Tongue (tissue), 2 donors: Measurements from ENCODE around the gene ATG16L2. TPM values are rescaled to one million over a fixed set of nuclear protein-coding genes. Genes with fewer than 3 reads are reported as not detected.

Experiments used
- DNase-seq: peaks from one replicate; pipeline ENCODE4 v3.0.0-alpha.2; 2015
- total RNA-seq: library from RNA; depleted of rRNA; stranded (reverse); fragments of >200 nt; gene quantifications from one replicate; pipeline ENCODE4 v1.2.3, GENCODE V29; 2014

ATG16L2 gene
- total RNA-seq, result 34.5 TPM

GRCh38 chr11:72814286-72815109, at the start of gene ATG16L2:
ATG16L2 (plus strand) TSS chr11:72814411; CDS start chr11:72814446, 35 bp downstream.
- DNase-seq, result peak; percentile 95

- no peak for DNase-seq
These were observed 49.7 kb upstream of the ATG16L2 start for GRCh38 chr11:72764503-72764902.

GRCh38 chr11:72766152-72766902, 47.9 kb upstream of the ATG16L2 start:
- DNase-seq, result no peak

- no peak for DNase-seq
These were observed 46.8 kb upstream of the ATG16L2 start for GRCh38 chr11:72767203-72768062.

GRCh38 chr11:72768581-72768980, 45.6 kb upstream of the ATG16L2 start:
- no peak for DNase-seq

GRCh38 chr11:72769680-72770079, 44.5 kb upstream of the ATG16L2 start:
- DNase-seq, result no peak

GRCh38 chr11:72770799-72771198, 43.4 kb upstream of the ATG16L2 start:
- DNase-seq, result no peak

- DNase-seq, result no peak
These were observed 42.7 kb upstream of the ATG16L2 start for GRCh38 chr11:72771507-72771906.

- DNase-seq, result no peak
These were observed 42.2 kb upstream of the ATG16L2 start for GRCh38 chr11:72772059-72772458.

GRCh38 chr11:72773291-72773690, 40.9 kb upstream of the ATG16L2 start:
- DNase-seq, result peak; percentile 93

GRCh38 chr11:72773696-72774095, 40.5 kb upstream of the ATG16L2 start:
- no peak for DNase-seq

- DNase-seq, result no peak
These were observed 39.7 kb upstream of the ATG16L2 start for GRCh38 chr11:72774499-72774898.

- no peak for DNase-seq
These were observed 38.7 kb upstream of the ATG16L2 start for GRCh38 chr11:72775288-72776110.

- no peak for DNase-seq
These were observed 37.9 kb upstream of the ATG16L2 start for GRCh38 chr11:72776117-72776843.

GRCh38 chr11:72776844-72777754, 37.1 kb upstream of the ATG16L2 start:
- DNase-seq, result no peak

GRCh38 chr11:72777755-72778278, 36.4 kb upstream of the ATG16L2 start:
- DNase-seq, result no peak

GRCh38 chr11:72778535-72779494, 35.4 kb upstream of the ATG16L2 start:
- DNase-seq, result no peak

GRCh38 chr11:72779495-72780128, 34.6 kb upstream of the ATG16L2 start:
- no peak for DNase-seq
